T1000 (cell line): ENCODE measurements around the gene ACTMAP.
"Not testable (repeated sequence)": the region's sequence is repeated elsewhere in the genome, so short reads cannot be mapped to it uniquely, and the experiment has no call there.

Experiments used
- DNase-seq: peaks from one replicate; lab custom pipeline; 2025; ENCODE audit warnings: mixed read lengths; lab: John Stamatoyannopoulos, UW

Gene ACTMAP

DNA sequence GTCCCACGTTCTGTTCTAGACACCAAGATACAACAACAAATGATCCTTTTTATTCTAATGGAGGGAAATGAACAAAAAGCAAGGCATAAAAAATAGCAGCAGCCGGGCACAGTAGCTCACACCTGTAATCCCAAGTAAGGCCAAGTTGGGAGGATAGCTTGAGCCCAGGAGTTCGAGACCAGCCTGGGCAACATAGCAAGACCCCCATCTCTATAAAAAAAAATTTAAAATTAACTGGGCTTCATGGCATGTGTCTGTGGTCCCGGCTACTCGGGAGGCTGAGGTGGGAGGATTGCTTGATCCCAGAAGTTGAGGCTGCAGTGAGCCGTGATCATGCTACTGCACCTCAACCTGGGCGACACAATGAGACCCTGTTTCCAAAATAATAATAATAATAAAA, 26.1 kb upstream of the ACTMAP start:
- no peak for DNase-seq

DNA sequence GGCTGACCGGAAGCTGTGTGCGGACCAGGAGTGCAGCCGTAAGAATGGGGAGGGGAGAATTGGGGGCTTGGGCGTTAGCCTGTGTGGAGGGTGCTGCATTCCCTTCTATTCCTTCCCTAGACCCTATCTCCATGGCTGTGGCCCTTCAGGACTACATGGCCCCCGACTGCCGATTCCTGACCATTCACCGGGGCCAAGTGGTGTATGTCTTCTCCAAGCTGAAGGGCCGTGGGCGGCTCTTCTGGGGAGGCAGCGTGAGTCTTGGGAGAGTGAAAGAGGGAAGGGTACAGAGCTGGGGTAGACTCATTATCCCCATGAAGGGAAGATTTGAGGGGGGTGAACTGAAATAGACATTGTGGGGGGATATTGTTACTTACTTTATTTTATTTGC, 25.4 kb upstream of the ACTMAP start:
- DNase-seq, result no peak

DNA sequence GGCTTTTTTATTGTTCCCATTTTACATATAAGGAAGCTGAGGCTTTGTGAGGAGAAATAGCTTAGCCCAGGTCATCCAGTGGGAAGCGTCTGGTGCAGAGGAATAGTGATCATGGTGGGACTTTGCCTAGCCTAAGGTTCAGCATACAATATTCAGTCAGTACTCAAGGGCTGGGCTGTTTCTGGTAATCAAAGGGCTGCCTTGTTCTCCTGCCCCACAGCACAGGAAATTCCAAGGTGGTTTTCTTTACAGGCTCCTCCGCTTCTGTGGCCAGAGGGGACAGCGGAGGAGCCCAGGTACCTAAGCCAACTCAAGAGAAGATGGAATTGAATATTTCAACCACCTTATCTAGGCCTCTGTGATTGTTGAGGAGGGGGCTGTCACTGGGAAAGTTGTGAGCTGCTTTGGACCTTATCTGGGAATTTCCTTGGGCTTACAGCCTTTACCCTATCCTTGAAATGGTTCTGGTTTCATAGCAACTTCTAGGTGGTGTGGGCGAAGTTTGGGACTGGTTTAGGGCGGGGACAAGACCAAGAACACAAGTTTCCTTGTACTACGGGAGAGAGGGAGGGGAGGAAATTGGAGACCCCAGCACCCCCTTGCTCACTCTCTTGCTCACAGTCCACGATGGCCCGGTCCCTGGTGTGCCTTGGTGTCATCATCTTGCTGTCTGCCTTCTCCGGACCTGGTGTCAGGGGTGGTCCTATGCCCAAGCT, 24.8 kb upstream of the ACTMAP start, which contains the start of gene MIA:
Gene MIA, plus strand, starts transcription at position 606 of the 716 bp plus-strand sequence. Its CDS starts 22 bp downstream, at position 628.
- no peak for DNase-seq

DNA sequence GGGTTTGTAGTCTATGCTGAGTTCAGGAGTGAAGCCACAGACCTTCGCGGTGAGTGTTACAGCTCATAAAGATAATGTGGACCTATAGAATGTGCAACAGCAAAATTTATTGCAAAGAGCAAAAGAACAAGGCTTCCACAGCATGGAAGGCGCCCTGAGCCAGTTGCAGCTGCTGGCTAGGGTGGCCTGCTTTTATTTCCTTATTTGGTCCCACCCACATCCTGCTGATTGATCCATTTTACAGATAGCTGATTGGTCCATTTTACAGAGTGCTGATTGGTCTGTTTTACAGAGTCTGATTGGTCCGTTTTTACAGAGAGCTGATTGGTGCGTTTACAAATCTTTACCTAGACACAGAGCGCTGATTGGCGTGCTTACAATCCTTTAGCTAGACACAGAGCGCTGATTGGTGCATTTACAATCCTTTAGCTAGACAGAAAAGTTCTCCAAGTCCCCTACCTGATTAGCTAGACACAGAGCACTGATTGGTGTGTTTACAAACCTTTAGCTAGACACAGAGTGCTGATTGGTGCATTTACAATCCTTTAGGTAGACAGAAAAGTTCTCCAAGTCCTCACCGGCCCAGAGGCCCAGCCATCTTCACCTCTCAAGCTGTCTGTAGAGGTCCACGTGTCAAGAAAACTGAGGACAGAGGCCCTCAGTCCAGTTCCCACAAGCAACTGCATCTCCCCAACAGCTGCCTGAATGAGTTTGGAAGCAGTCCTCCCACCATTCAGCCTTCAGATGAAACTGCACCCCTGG, 21.0 kb upstream of the ACTMAP start:
- not testable (repeated sequence) for DNase-seq

DNA sequence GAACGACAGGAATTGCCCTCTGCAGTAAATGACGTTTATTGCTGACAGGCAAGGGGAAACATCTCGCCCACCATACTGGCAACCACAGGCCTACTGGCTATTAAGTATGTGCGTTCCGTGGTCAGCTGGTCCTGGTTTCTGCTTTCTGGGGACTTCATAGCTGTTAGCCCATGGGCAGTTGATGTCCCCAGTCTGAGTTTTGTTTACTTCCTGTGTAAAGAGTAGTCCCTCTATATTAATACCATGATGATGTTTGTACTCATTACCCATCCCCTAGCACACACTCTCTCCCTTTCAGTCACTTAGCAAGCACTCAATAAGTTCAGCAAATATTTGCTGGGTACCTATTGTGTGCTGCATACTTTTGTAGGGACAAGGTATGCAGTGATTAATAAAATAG, 18.6 kb upstream of the ACTMAP start:
- DNase-seq, result no peak

DNA sequence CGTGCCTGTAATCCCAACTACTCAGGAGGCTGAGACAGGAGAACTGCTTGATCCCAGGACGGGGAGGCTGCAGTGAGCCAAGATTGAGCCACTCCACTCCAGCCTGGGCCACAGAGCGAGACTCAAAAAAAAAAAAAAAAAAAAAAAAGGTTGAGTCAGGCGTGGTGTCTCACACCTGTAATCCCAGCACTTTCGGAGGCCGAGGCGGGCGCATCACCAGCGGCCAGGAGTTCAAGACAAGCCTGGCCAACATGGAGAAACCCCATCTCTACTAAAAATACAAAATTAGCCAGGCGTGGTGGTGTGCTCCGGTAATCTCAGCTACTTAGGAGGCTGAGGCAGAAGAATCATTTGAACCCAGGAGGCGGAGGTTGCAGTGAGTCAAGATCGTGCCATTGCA, 16.1 kb upstream of the ACTMAP start:
- not testable (repeated sequence) for DNase-seq

DNA sequence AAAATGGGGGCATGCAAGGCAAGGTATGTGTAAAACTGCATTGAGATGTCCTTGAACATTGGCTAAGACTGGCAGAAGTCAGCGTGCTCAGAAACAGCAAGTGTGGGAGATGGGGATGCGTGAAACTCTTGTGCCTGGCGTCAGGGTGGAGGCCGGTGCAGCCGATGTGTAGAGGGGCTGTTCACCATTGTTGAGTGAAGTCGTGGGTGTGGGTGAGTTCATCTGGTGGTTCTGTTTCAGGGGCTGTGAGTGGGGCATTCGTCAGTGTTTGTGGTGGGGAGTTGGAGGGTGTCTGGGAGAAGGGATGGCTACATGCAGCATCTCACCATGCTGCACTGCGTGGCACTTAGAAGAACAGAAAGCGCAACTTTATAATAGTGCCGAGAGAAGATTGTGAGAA, 13.7 kb upstream of the ACTMAP start:
- DNase-seq, result no peak

DNA sequence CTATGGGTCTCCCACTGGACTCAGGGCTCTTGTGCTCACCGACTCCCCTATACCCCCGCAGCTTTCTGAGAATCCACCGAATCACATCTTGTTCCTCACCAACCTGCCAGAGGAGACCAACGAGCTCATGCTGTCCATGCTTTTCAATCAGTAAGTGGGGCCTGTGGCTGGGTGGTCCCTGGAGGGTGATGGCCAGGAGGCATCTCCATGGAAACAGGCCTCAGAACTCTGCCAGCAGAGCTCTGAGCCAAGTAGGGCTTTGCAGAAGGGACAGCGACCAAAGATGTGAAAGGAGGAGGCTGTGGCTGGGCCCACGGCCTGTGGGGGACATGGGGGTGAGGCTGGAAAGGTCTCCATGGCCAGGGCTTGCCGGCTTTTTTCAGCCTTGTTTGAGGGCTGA, 13.2 kb upstream of the ACTMAP start:
- DNase-seq, result no peak

DNA sequence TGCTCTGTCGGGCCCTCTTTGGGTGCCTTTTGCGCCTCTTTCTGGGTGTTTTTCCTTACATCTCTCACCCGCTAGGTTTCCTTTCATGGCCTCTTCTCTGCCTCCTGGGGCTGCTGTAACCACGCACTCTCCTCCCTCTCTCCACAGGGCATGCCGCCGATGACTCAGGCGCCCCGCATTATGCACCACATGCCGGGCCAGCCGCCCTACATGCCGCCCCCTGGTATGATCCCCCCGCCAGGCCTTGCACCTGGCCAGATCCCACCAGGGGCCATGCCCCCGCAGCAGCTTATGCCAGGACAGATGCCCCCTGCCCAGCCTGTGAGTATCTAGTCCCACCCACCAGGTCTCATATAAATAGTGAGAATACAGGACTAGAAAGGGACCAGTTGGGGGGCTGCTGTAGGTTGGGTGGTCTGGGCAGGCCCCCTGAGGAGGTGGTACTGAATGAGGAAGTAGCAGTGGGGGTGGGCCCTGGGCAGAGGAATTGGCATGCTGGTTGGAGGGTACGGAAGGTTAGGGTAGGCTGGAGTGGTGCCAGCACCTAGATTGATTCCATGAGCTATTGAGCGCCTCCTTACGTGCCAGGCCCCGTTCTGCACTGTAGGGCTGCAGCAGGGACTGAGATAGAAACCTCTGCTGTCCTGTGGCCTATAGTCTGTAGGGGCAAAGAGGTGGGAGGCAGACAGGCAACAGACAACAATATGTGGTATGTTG, 12.6 kb upstream of the ACTMAP start:
- no peak for DNase-seq

DNA sequence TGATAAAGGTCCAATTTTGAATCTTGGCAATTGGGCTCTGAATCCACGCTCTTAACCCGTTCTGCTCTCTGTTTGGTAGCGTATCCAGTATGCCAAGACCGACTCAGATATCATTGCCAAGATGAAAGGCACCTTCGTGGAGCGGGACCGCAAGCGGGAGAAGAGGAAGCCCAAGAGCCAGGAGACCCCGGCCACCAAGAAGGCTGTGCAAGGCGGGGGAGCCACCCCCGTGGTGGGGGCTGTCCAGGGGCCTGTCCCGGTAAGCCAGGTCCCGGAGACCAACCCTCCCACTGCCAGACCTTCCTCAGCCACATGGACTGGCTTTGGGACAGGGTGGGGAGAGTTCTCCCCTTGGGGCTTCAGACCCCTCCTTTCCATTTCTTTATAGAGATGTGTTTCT, 9.1 kb upstream of the ACTMAP start:
- no peak for DNase-seq

DNA sequence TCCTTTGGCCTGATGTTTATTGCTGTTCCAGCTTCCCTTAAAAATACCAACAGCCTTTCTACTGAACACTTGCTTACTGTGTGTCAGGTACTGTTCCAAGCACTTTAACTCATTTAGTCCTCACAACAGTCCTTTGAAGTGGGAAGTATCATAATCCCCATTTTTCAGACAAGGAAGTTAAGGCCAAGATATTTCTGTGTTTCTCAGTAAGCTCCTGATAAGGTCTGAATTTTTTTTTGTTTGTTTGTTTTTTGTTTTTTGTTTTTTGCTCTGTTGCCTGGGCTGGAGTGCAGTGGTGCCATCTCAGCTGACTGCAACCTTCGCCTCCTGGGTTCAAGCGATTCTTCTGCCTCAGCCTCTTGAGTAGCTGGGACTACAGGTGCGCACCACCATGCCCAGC, 8.2 kb upstream of the ACTMAP start:
- DNase-seq, result no peak

DNA sequence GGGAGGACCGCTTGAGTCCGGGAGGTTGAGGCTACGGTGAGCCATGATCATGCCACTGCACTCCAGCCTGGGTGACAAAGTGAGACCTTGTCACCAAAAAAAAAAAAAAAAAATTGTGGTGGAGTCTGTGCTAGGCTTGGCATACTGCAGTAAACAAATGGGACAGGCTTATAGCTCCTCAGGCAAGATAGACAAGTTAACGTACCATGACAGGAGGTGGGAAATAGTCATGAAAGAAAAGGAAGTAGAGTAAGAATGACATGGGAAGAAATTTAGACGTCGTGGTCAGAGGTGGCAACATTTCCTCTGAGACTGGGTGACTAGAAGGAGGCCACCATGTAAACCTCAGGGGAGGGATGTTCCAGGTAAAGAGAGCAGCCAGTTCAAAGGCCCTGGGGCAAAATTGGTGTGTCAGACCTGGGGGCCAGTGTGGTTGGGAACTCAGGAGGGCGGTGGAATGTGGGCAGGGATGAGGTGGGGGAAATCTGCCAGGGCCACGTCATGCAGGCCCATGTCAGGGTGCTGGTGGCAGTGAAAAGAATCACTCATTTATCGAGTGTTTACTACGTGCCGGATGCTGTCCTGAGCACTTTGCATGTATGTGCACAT, 6.3 kb upstream of the ACTMAP start:
- DNase-seq, result no peak

DNA sequence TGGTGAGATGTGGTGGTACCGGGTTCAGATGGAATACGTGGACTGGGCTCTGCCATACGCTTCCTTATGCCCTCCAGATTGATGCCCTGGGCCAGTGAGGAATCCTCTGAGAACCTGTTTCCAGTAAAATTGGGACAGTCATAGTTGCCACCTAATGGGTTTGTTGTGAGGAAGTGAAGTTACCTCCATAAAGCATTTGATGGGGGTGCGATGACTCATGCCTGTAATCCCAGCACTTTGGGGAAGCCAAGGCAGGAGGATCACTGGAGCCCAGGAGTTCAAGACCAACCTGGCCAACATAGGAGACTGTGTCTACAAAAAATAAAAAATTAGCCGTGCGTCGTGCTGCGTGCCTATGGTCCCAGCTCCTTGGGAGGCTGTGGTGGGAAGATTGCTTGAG, 5.5 kb upstream of the ACTMAP start:
- DNase-seq, result no peak

DNA sequence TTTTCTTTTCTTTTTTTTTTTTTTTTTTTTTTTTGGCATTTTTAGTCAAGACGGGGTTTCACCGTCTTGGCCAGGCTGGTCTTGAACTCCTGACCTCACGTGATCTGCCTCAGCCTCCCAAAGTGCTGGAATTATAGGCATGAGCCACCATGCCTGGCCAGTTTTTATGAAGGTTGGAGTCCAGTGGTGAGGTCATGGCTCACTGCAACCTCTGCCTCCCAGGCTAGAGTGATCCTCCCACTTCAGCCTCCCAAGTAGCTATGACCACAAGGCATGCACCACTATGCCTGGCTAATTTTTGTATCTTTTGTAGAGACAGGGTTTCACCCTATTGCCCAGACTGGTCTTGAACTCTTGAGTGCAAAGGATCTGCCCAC, 5.0 kb upstream of the ACTMAP start:
- no peak for DNase-seq

DNA sequence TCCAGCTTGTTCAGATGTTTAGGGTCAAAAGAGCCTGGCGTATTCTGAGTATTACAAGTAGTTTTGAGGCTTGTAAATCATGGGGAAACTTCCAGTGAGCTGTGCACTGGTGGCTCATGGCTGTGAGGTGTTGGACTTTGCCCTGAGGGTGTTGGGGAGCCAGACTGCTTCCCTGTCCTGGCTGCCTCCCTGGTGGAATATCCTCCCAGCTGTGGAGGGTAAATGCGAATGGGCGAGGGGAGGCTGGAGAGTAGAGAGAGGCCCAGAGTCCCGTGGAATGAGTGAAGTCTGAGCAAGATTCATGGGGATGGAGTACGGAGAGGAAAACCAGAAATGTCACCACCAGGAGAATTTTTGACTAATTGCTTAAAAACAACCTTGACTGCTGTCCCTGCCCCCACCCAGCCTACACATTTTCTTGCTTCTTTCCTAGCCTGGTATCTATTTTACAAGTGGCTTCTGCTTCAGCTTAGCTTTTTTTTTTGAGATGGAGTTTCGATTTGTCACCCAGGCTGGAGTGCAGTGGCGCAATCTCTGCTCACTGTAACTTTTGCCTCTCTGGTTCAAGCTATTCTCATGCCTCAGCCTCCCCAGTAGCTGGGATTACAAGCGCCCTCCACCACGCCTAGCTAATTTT, 4.5 kb upstream of the ACTMAP start:
- no peak for DNase-seq

DNA sequence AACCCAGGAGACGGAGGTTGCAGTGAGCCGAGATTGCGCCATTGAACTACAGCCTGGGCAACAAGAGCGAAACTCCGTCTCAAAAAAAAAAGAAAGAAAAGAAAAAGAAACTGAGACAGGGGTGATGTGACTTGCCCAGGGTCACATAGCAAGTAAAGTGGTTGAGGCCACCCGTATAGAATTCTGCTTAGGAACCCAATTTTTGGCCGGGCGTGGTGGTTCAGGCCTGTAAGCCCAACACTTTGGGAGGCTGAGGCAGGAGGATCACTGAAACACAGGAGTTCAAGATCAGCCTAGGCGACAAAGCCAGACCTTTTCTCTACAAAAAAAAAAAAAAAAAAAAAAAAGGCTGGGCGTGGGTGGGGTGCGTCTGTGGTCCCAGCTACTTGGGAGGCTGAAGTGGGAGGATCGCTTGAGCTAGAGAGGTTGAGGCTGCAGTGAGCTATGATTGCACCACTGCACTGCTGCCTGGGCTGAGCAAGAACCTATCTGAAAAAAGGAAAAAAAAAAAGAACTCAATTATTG, 2.0 kb upstream of the ACTMAP start:
- no peak for DNase-seq

DNA sequence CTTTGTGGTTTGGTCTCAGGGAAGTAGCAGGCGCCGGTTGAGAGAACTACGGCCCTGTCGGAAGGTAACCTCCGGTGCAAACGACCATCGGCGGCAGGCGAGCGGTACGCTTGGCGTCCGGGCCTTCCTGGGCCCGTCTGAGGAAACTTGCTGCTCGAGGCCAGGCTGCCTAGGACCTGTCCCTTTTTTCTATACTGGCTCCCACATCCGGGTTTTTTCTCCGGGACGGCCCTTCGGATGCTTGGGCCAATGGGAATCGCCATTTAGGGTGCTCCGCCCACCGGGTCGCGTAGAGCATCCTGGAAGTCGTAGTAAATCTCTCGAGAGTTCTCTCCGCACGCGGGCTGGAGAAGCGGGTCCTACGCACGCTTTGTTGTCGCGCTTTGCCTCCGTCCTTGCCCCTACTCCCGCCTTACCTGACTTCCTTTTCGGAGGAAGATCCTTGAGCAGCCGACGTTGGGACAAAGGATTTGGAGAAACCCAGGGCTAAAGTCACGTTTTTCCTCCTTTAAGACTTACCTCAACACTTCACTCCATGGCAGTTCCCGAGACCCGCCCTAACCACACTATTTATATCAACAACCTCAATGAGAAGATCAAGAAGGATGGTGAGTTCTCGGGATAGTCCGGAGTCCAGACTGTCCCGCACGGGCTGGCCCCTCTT, 729 bp upstream of the ACTMAP start, which contains the start of gene SNRPA:
Gene SNRPA, plus strand, starts transcription at position 330 of the 664 bp plus-strand sequence. Its CDS starts 206 bp downstream, at position 536.
- DNase-seq, result peak; percentile 96

DNA sequence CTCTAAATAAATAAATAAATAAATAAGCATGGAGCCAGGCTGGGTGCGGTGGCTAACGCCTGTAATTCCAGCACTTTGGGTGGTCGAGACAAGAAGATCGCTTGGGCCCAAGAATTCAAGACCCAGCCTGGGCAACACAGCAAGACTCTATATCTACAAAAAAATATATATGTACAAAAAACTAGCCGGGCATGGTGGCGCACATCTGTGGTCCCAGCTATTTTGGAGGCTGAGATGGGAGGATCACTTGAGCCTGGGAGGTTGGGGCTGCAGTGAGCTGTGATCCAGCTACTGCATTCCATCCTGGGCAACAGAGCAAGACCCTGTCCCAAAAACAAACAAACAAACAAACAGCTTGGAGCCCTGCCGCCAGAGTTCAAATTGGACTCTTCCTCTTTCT, 2.7 kb downstream of the ACTMAP start:
- DNase-seq, result no peak

DNA sequence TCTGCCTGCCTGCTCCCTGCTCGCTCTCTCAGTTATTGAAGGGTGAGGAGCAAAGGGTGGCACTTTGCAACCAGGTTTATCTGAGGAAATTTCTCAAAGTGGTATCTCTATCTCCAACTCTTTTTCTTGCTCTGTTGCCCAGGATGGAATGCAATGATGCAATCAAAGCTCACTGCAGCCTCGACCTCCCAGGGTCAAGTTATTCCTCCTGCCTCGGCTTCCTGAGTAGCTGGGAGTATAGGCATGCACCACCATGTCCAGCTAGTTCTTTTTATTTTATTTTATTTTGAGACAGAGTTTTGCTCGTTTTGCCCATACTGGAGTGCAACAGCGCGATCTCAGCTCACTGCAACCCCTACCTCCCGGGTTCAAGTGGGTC, 4.9 kb downstream of the ACTMAP start:
- DNase-seq, result no peak

DNA sequence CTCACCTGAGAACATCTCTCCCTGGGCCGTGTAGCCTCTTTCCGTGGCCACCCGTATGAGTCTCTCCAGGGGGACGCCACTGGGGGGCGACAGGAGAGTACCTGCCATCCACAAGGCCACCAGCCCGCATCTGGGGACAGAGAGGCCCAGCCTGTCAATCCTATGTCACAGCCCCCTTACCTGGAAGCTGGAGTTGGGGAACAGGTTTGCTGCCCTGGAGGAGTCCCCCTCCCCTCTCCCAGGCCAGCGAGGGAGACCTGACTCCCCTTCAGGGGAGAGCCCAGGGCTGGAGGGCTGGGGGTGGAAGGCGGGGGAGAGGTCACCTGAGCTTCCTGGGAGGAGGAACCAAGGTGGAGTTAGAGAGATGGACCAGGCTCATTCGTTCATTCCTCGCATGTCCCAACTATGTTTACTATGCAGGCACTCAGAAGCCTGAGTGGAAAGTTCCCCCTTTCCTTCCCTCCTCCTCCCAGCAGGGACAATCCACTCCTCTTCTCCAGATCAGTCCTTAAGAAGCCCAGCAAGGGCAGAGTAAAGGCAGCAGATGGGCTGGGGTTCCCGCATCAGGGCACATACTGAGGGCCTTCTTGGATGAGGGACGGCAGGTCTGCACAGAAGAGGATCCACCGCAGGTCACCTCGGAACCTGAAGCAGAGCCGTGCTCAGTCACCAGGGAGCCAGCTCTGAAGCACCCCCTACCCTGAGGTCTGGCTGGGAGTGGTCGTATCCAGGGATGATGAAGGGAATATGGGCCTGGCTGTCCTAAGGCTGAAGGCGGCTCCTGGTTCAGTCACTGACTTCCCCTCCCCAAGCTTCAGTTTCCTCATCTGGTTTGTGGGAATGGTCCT, 5.5 kb downstream of the ACTMAP start:
- DNase-seq, result no peak
